Activated CD4-positive, alpha-beta T cell treated with anti-CD3 and anti-CD28 coated beads, Interleukin-2, Interleukin-4, amounts not matched to agents 100 ng/mL and 50 ng/mL, durations not matched to agents 16 hours and 8 hours (primary cell): ENCODE data around the gene ANGPTL2.

ENCODE experiments used
- DNase-seq: peaks from one replicate; pipeline ENCODE4 v3.0.0-alpha.2; 2020; ENCODE audit warnings: low spot score

Gene ANGPTL2

DNA sequence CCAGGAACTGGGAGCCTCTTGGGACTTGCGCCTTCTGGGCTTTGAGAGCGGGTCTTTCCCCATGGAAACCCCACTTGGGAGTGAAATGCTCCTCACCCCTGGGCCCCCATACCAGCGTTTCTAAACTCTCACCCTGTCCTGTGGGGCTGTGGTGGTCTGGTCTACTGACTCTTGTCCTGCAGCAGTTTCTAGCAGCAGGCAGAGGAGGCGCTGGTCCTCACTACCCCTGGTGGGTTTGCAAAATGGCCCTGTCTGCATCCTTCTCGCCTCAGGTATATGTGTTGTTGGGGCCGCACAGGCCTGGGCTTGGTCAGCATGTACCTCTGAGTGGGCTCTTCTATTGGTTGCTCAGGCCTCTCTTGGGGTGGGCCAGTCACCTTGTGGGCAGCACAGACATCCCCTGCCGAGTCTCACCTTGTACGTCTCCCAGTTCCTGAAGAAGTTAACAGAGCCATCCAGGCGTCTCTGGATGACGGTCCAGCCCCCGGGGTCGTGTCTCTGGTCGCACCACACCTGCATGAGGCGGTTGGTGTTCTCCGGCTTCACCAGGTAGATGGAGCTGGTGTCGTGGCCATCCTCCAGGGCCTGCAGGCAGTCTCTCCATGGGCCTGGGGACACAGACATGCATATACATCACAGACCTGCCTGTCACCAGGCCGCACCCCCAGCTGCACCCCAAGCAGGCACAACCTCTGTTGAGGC, 29.0 kb downstream of the ANGPTL2 start:
- DNase-seq = no peak

DNA sequence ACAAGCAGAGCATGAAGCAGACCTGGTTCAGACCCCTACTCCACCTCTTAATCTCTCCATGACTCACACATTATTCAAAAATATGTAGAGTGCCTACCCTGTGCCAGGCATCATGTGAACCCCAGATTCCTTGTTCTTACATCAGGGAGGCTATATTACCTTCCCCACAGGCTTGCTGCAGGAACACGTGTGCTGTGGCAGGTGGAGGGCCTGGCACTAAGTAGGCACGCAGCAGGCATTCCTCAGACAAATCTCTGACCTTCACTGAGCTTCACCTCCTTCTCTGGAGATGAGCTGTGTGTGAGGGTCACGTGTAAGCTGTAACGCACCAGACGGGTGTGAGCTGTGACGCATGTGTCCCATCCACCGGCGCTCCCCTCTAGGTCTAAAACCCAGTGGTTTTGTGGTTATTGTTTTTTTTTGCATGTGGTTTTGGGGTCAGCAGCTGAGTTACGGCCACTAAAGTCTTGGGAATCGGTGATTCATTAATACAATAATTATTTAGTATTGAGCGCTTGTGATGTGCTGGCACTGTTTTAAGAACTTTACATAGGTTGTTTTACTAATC, 30.3 kb downstream of the ANGPTL2 start:
- DNase-seq = no peak

DNA sequence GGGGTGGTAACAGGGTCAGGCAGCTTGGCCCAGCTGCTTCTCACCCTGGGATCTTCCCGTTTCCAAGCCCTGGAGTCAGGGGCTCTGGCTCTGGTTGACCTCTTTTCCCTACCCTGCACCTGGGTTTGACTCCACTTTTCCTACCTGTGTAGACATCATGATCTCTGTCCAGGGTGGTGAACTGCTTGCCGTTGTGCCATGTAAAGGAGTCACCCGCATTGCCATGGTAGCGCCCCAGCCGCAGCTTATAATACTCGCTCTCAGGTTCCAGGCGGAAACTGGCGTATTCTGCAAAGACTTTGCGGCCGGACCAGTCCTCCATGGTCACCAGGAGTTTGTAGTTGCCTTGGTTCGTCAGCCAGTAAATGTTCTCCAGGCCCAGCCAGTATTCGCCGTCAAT, 30.9 kb downstream of the ANGPTL2 start:
- DNase-seq = no peak

DNA sequence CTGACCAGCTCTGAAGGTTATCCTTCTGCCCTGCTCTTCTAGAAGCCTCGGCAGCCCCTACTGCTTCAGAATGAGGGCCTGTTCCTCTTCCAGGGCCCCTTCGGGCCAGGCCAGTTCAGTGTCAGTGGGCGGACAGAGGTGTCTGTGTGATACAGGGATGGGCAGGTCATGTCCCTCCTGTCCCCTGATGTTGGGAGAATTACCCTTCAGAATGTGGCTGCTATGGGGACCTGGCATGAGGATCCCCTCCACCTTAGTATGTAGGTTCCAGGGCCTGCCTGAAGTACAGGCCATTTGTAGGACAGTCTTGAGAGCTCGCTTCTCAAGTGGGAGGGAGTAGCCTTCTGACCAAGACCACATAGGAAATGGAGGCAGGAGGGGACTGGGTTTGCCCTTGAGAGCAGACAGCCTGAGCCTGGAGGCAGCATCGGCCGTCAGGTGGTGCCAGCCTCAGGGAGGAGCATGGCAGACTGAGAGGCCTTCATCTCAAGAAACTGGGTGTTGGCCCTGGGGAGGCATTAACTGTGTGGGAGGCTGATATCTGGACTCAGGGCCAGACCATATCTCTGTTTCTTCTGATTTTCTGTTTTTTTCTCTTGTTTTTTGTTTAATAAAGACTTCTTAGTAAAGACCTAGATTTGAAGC, 32.0 kb downstream of the ANGPTL2 start:
- DNase-seq = no peak

DNA sequence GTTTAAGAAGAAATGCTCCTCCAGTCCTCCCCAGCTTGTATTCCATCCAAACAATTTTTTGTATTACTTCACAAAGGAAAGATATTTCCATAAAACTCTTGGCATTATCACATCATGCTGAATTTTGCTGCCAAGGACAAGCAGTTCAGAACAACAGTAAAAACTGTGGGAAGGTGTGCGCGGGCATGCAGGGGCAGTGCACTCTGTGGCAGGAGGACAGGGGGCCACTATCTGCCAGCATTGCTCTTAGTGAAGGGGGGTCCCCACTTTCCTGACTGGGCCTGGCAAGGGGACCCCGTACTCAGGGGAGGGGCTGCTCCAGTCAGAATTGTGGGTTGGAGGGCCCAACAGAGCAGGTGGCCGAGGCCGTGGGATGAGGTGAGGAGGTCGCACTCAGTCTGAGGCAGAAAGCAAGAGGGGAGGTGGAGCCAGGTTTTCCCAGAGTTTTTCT, 32.8 kb downstream of the ANGPTL2 start:
- no peak for DNase-seq

DNA sequence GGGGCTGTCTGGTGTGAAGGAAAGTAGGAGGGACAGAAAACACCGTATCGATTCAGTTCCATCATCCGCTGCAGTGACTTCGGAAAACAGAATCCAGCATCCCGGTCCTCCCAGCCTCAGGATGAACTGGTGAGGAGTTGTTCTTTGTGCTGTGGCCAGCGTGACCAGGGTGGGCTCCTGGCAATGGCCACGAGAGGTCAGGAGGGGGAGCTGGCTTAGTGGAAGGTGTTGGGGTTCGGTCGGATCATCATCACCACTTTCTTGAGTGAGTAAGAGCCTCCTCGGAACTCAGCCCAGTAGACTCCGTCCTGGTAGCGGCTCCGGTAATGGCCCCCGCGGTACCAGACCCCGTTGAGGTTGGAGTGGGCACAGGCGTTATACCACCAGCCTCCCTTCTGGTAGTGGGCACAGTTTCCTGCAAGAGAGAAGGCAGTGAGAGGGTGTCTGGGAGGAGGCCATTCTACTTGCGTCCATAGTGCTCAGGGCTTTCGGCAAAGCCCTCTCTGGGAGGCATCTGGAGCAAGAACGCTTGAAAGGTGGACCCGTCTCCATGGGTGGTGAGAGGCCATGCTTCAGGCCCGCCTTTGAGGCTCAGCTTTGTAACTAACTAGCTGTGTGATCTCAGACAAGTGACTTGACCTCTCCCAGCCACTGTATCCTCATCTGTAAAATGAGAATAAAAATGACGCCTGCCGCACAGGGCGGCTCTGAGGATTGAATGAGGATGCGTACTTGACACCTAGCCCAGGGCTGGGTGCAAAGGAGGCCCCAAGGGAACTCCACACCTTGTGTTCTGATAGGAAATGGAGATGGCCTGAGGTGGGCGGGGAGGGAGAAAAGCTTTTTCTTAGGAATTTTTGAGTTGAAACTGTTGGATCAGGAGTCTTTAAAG, 33.5 kb downstream of the ANGPTL2 start:
- no peak for DNase-seq

DNA sequence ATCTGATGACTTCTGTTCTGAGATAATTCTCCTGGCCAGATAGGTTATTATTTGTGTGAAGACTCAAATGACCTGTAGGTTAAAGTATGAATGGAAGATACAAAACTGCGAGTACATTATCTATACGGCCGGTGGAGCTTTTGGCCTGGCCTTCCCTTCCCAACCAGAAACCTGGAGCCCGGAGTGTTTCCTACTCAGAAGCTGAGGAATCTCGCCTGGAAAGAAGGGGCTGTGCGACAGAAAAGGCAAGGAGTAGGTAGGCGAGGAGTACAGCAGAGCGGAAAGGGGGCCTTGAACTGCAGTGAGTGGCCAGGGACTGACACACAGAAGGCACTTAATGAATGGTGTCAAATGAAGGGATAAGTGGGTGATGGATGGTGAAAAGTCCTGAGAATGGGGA, 34.6 kb downstream of the ANGPTL2 start:
- DNase-seq = no peak

DNA sequence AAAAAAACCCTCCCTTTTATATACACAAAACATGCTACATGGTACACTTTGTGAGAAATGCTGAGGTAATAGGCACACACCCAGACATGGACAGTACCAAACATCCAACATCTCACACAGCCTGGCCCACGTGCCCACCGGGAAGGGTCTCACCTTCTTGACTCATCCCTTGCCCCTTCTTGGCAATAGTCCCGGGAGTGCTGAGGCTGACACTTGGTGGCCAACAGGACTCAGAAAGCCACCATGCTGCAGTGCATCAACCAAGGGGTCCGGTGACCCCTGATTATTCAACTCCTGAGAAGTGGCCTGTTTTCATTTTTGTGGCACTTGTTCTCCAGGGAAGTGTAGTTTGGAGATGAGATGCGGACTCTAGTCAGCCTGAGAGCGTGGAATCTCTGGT, 35.0 kb downstream of the ANGPTL2 start:
- DNase-seq = no peak

DNA sequence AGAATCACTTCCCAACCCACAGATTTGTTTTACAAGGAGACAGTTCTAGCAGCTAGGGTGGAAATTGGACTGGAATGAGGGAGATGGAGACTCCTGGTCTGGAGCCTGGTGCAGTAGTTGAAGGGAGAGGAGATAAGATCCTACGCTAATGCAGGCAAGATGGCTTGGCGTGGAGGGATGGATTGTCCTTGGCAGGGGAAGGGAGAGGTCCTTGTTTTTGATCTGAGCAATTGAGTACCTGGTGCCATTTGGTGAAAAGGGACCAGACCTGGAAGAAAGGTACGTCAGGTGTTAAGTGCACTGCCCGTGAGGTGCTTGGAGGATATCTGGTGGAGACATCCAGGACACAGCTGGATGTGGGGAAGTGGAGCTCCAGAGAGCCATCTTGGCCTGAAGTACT, 35.7 kb downstream of the ANGPTL2 start:
- DNase-seq = no peak

DNA sequence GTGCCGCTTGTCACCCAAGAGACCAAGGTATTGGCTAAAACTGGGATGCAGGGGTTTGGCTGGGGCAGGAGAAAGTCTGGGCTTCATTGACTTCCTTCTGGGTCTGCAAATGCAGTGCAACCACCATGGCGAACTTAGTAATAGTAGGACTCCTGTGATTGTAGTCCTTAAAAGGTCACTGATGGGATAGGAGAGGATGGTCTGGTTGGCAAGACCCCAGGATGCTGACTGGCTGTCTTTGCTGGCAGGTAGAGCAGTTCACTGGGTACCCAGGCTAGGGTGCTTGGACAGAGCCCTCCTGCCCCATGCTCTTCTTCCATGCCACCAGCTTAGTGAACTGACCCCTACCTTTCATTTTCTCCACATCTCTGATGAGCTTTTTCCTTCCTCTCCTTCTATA, 37.2 kb downstream of the ANGPTL2 start:
- DNase-seq = no peak

DNA sequence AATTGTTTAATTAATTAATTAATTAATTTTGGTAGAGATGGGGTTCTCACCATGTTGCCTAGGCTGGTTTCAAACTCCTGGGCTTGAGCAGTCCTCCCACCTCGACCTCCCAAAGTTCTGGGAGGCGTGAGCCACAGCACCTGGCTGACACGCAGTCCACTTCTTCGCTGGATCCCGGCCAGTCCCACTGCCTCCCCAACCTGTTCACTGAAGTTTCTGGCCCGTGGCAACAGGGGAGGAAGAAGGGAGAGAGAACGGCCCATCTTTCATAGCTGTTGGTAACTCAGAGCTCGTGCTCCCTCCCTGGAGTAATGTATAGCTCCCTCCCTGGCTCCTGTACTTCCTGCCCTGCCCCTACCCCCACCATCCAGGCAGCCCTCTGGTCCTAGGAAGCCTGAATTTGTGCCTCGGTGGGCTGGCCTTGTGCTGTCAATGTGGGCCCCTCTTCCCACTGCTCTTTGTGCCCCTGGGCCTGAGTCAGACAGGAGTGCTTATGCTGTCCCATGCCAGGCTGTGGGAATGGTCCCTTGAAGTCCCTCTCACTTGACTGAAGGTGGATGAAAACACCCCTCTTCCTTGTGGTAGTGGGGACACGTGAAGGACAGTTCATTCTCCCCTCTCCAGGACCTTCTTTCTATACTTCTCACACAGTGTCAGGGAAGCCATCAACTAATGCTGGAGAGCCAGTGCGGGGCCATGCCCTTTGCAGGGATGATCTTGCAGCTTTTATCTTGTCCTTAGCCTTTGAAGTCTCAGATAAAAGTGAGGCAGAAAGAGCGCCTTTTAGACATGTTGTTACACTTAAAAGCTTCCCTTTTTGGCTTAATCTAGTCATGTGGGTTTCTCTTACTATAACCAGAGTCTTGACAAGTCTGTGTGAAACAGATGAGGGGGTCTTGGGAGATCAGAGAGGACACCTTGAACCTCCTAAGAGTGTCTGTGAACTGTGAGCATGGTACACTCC, 38.1 kb downstream of the ANGPTL2 start:
- no peak for DNase-seq

DNA sequence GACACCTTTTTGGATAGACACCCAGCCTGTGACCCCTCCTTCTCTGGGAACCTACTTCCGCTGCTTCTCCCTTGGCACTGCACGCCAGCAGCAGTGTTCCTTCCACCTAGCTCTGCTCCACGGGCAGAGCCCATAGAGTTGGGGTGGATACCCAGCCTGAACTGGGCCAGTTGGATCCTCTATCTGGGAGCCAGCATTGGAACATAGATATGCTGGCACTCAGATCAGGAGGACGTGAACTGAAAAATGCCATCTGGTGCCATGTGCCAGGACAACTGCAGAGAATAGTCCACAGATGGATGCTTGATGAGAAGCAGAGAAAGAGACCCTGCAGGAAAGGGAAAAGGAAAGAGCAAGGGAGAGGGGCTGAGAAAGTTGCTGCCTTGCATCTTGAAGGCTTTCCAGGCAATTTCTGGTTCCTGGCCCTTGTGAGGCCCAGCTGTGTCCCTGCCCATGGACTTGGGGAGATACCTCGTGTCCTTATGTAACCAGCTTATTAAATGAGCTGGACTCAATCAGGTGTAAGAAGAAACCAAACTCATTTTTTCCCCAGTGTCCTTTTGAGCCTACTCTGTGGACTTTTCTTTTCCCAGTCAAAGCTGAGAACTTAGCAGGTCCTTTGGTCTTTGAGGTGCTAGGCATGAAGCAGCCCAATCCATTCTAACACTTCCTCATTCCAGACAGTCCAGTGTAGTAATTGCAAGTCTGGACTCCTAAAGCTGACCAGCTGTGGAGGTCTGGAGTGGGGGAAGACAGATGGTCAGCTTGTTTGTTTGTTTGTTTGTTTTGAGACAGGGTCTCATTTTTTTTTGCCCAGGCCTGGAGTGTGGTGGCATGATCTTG, 39.1 kb downstream of the ANGPTL2 start:
- no peak for DNase-seq

DNA sequence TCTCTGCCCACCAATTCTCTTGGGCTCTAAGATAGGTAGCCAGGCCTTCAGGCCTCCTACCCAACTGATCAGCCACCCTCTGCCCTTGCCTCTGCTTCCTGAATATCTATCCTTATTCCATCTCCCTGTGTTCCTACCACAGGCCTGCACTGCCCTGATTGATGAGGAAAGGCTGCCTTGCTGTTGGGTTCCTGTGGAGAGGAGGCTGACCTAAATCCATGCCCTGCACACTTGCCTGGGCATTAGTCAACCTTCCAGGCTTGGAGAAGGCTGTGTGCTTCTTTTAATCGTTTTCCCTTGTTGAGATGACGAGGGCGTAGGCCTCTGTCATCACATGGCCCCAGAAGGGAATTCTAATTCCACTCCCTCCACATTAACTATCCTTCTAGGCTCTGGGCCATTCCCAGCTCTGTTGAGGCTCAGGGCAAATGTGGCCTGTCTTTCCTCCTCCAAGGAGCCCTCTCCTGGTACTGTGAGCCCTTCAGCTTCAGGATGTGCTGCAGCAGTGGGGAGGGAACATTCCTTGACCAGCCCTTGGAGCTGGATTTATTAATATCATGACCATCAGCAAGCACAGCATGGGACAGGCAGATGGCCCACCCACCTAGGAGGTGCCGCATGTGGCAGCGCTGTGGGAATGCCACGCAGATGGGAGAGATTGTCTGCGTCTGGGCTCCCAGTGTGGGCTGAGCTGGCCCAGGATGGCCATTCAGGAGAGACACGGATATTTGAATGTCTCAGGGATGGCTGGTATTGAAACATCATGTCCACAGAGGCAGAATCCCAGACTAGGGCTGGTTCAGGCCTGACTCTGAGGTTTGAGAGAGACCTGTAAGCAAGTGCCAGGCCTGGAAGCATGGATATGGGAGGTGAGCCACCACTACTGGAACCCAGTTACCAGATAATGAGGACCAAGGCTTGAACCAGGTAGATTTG, 40.9 kb downstream of the ANGPTL2 start:
- no peak for DNase-seq

DNA sequence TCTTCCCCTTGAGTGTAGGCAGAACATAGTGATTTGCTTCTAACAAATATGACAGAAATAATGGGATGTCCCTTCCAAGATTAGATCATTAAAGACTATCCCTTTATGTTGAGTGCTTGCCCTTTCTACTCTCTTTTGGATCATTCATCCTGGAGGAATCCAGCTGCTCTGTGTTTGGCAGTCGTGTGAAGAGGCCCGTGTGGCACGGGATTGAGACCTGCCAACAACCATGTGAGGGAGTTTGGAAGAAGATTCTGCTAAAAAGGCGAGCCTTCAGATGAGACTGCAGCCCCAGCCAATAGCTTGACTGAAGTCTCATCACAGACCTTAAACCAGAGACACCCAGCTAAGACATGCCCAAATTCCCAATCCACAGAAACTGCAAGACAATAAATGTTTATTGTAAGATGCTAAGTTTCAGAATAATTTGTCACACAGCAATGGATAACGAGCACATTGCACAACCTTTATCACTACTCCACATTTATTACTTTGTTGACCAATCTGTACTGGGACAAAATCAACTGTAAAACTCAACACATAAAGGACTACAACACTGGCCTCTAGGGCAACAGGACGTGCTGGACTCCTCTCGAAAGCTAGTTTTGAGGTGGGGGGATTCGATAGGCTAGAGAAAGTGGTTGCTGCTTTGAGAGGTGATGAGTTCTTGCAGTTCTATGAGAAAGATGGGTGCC, 42.8 kb downstream of the ANGPTL2 start:
- DNase-seq = no peak

DNA sequence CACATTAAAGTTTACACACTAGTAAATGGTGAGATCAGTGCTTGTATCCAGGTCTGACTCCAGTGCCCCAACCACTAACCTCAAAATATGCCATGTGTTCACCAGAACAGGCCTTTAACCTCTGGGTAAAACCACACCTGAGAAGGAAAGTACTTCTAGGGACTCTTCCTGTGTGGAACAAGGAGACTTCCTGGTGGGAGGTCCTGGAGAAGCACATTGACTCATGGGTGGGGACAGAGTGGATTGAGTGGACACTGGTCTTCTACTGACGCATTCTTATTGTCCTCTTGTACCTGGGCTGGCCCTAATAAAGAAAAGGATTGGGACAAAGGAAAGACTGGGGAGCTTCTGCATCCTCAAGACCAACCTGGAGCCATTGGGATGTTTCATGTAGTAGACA, 43.4 kb downstream of the ANGPTL2 start:
- DNase-seq = no peak

DNA sequence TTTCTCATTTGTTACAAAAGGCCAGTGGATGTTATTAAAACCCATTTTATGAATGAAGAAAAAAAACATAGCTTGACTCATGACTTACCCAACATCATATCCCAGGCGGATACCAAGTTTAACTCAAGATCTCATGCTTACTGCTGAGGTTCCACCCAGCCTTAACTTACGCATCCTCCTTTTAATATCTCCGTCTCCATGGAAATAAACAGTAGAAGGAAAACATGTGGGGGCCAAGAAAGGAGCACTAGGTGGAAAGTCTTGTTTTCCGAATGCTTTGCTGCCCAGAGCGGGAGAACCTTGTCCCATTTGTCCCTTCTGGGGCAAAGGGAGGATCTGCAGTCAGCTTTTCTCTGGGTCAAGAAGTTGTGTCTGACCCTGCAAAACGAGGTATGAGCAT, 44.1 kb downstream of the ANGPTL2 start:
- DNase-seq = no peak

DNA sequence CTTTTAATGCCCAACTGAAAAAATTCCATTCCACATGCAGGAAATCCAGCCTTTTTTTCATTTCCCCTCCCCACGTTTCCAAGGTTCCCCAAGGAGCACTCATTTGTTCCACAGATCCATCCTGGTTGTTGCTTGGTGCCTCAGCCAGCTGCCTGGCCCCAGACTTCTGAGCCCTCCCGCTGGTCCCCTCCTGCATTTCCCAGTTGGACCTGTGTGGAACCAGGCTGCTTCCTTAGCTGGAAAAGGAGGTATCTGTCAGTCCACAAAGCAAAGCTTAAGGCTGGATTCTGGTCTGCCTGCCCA, 44.8 kb downstream of the ANGPTL2 start:
- DNase-seq = no peak

DNA sequence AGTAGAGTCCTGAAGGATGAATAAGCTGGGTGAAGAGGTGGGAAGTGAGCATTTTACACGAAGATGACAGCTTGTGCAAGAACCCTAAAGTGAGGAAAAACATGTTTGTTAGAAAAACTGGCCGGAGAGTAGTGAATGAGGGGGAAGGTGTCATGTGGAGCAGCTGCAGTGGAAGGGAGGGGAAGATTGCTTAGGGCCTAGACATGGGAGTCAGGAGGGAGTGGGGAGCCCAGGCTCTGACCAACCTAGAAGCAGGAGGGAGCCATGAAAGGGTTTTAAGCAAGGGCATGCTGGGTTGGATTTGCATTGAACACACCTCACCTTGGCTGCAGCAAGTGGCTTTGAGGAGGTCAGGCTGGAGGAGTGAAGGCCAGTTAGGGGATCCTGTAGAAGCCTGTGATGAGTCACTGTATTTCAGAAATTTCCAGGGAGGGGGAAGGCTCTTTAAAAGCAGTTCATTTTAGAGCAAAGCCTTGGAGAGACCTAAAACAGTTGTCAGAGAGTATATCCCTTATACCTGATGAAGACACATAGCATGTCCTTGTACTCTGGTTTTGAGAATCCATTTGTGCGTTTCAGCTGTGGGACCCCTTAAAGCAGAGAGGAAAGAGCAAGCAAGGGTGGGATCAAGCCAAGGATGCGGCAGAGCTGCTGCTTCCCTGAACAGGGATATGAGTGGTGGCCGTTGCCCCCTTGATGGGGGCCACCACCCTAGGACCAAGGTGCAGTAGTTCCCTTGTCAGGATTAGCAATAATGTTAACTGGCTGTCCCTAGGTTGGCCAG, 45.4 kb downstream of the ANGPTL2 start:
- no peak for DNase-seq
